ENCODE data around the gene TTC23.

GRCh38 chr15:99098426-99098825 is 151.0 kb downstream of the TTC23 start:
- TF ChIP-seq, protein P1, sequence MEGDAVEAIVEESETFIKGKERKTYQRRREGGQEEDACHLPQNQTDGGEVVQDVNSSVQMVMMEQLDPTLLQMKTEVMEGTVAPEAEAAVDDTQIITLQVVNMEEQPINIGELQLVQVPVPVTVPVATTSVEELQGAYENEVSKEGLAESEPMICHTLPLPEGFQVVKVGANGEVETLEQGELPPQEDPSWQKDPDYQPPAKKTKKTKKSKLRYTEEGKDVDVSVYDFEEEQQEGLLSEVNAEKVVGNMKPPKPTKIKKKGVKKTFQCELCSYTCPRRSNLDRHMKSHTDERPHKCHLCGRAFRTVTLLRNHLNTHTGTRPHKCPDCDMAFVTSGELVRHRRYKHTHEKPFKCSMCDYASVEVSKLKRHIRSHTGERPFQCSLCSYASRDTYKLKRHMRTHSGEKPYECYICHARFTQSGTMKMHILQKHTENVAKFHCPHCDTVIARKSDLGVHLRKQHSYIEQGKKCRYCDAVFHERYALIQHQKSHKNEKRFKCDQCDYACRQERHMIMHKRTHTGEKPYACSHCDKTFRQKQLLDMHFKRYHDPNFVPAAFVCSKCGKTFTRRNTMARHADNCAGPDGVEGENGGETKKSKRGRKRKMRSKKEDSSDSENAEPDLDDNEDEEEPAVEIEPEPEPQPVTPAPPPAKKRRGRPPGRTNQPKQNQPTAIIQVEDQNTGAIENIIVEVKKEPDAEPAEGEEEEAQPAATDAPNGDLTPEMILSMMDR (optimal IDR thresholded peaks at IDR 0.05 in 1 of 3, IDR thresholded peaks at IDR 0.05 in 1 of 3, conservative IDR thresholded peaks at IDR 0.05 in 1 of 3; ENCODE audit: extremely low read depth in 1 of 3, insufficient read depth in 2 of 3, low read length in 3 of 3): no peak
- no peak for TF ChIP-seq EZH2 (IDR thresholded peaks at IDR 0.05; ENCODE audit: low read length)
